Measurements from ENCODE around the gene TCF3. TPM values are rescaled to one million over a fixed set of nuclear protein-coding genes. Genes with fewer than 3 reads are reported as not detected.
A peak's percentile ranks its signal among the peaks of the same experiment; 100 is the strongest.

TCF3 gene
- total and polyA plus RNA-seq, 4 donors, result 36.9 to 58.1 (median 45.2) TPM

DNA sequence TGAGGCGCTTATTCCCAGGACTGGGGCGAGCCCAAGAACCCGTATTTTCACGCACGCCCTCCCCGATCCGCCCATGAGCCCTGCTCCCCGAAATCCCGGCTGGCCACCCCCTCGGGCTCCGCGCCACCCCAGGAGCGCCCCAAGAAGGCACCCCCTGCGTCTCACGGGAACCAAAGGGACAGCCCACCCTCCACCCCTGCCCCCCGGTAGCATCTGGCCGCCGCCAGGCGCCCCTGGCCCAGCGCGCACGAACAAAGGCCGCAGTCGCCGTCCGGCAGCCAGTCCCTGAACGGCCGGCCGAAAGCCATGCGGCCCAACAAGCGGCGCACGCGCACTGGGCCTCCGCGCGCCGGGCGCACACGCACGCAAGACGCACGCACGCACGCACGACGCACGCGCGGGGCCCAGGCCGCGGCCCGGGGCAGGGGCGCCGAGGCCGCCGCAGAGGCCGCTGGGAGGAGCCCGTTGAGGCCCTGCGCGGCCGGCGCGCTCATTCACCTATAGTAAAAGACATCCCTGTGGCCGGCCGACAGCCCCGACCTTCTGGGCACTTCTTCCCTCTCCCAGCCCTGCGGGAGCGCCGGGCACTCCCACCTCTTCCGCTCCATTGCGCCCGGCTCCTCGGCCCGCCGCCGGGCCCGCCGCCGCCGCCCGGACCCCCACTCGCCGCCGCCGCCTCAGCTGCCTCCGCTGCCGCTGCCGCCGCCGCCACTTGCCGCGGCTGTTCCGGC lies 60.2 kb downstream of the TCF3 start:
- ATAC-seq (ENCODE audit: insufficient read depth, low FRiP score) (peak; percentile 85), DNase-seq (peak; percentile 88 to 94 (median 91))
- no peak for TF ChIP-seq CTCF (IDR thresholded peaks at IDR 0.05; ENCODE audit: control extremely low read depth, extremely low read depth)
- peak overlapping the region; percentile 96 to 99 for H3K27ac ChIP-seq (ENCODE audit: low read depth in 1 of 2, low read length in 1 of 2)
- H3K27me3 ChIP-seq (ENCODE audit: control insufficient read depth in 3 of 3, insufficient read depth in 3 of 3, low read length in 2 of 3), result no peaks in the 10 kb centered on the region
- WGBS, 2 donors, result 0% methylated on average over 87 to 94 of the region's 94 CpGs
- peaks cover 0 to 12% (median 5%) of the 10 kb centered on the region in 5 donors for H3K4me1 ChIP-seq (ENCODE audit: control insufficient read depth in 5 of 5, insufficient read depth in 5 of 5, low read length in 5 of 5)
- H3K9me3 ChIP-seq (ENCODE audit: control insufficient read depth in 4 of 4, insufficient read depth in 3 of 4, low read length in 3 of 4), result no peaks in the 10 kb centered on the region
- H3K9ac ChIP-seq (ENCODE audit: insufficient read depth in 1 of 2, low read length in 2 of 2), result peak overlapping the region; percentile 73 to 84
- peaks cover 1 to 7% (median 2%) of the 10 kb centered on the region in 4 donors for H3K36me3 ChIP-seq (ENCODE audit: control insufficient read depth in 4 of 4, insufficient read depth in 4 of 4, low read length in 4 of 4)
- peak overlapping the region; percentile 75 for H3K4me3 ChIP-seq

DNA sequence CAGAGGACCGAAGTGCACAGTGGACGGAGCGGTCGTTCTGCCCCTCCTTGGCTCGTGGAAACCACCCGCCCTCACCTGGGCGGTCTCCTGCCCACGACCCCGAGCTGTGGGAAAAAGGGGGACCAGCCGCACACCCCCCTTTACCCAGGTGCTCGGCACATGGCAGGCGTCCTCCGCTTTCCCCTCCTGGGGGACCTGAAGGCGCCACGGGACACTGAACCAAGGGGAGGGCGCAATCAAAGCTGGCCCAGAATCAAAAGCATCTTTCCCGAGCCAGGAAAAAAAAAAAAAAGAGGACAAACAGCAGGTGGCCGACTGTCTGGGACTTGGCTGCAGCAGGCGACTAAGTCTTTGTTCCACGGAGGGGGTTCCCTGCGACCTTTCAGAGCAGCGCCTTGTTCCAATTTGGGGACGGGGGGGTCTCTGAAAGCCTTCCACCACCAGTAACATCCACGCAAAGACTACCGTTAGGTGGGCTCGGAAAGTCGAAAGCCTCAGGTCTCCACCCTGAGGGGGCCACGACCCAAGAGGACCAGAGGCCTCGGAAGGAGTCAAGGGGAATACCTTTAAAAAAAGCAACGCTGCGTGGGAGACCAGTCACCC lies 60.9 kb downstream of the TCF3 start:
- DNase-seq, result peak in 1 of 3 donors; percentile 17
- 1 to 2% methylated on average over 29 to 31 of the region's 31 CpGs for WGBS, 2 donors
- ATAC-seq (ENCODE audit: insufficient read depth, low FRiP score), result no peak
- peaks cover 0 to 12% (median 5%) of the 10 kb centered on the region in 5 donors for H3K4me1 ChIP-seq (ENCODE audit: control insufficient read depth in 5 of 5, insufficient read depth in 5 of 5, low read length in 5 of 5)
- H3K27ac ChIP-seq (ENCODE audit: low read depth in 1 of 2, low read length in 1 of 2), result peak overlapping the region; percentile 83 to 99
- peaks cover 0 to 3% (median 0%) of the 10 kb centered on the region in 4 donors for H3K36me3 ChIP-seq (ENCODE audit: control insufficient read depth in 4 of 4, insufficient read depth in 4 of 4, low read length in 4 of 4)
- H3K27me3 ChIP-seq (ENCODE audit: control insufficient read depth in 3 of 3, insufficient read depth in 3 of 3, low read length in 2 of 3), result no peaks in the 10 kb centered on the region
- H3K9ac ChIP-seq (ENCODE audit: insufficient read depth in 1 of 2, low read length in 2 of 2), result peak overlapping the region; percentile 73 to 84
- peak overlapping the region; percentile 75 for H3K4me3 ChIP-seq
- TF ChIP-seq CTCF (IDR thresholded peaks at IDR 0.05; ENCODE audit: control extremely low read depth, extremely low read depth), result no peak
- no peaks in the 10 kb centered on the region for H3K9me3 ChIP-seq (ENCODE audit: control insufficient read depth in 4 of 4, insufficient read depth in 3 of 4, low read length in 3 of 4)

DNA sequence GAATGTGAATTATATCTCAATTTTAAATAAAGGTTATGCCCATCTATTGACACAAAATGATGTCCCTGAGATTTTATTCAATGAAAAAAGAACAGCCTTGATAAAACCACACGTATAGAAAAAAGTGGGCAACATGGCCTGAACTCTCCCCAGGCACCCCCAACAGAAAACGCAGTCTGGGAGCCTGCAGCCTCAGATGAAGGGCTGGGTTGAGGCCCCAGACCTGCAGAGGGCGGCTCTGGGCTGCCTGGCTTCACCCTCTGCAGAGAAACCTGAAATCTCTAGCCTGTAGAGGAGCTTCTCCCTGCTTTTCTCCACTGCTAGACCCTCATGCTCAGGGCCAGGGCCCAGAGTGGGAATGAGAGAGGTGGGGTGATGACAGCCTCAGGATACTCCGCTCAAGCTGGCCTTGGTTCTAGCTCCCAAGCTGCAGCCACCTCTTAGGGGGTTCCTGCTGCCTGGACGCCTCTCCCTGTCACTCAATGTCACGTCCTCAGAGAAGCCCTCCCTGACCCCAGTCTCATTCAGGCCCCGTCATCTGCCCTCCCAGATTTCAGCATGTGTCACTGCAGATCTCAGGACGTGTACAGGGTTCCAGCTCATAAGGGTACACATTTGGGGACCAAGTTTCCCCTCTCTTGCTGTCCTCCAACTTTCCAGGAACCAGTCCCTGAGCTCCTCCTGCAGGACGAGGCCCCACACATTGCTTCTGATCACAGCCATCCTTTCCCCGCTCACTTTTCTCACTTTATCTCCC lies 61.6 kb downstream of the TCF3 start:
- Histone ChIP-seq H3K4me3 (peak overlapping the region; percentile 75), H3K4me1 (ENCODE audit: control insufficient read depth in 5 of 5, insufficient read depth in 5 of 5, low read length in 5 of 5) (peaks cover 0 to 12% (median 5%) of the 10 kb centered on the region in 5 donors), H3K27ac (ENCODE audit: low read depth in 1 of 2, low read length in 1 of 2) (peak overlapping the region in 1 of 2 donors; percentile 1), H3K9ac (ENCODE audit: insufficient read depth in 1 of 2, low read length in 2 of 2) (peak overlapping the region in 1 of 2 donors; percentile 84), H3K27me3 (ENCODE audit: control insufficient read depth in 3 of 3, insufficient read depth in 3 of 3, low read length in 2 of 3) (no peaks in the 10 kb centered on the region), H3K36me3 (ENCODE audit: control insufficient read depth in 4 of 4, insufficient read depth in 4 of 4, low read length in 4 of 4) (peaks cover 0 to 4% (median 0%) of the 10 kb centered on the region in 4 donors), H3K9me3 (ENCODE audit: control insufficient read depth in 4 of 4, insufficient read depth in 3 of 4, low read length in 3 of 4) (no peaks in the 10 kb centered on the region)
- 15 to 33% methylated on average over 10 of the region's 10 CpGs for WGBS, 2 donors
- DNase-seq (no peak), ATAC-seq (ENCODE audit: insufficient read depth, low FRiP score) (no peak)
- TF ChIP-seq CTCF (IDR thresholded peaks at IDR 0.05; ENCODE audit: control extremely low read depth, extremely low read depth), result no peak
